GM19193 (cell line): ENCODE results near the gene INTS2.

Source experiments
- POLR2A ChIP-seq: IDR thresholded peaks from 4 replicates; pipeline ENCODE4 v1.6.1; 2011; ENCODE audit not compliant: insufficient read depth, insufficient read length; ENCODE audit errors: extremely low read depth

Gene INTS2

DNA sequence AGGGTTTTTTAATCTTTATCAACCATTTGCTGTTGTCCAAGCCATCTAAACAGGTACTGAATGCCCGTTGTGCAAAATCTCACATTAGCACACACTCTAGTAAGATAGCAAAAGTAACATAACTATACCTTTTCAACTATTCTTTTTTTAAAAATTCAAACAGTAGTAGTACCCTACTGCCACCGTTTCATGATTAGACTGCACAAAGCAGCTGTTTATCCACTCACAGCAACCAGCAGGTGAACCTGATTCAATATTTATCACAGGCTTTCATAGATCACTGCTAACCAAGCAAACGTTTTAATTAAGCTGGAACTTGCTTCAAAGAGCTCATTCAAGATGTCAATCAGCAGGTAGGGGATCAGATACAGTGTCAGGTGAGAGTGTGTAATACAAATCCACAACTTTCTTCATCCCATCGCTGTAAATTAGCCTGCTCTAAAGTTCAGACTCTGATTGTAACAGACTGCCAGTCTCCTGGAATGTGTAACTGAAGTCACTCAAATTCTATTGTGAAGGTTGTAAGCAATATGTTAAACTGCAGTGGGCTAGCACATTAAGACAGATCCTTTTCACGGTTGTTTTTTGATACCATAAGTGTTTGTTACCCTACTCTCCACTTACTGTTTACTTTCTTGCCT is 111.8 kb downstream of the INTS2 start:
- no peak for TF ChIP-seq POLR2A
